ENCODE data around the gene CDH19.
"Not testable (repeated sequence)": the region's sequence is repeated elsewhere in the genome, so short reads cannot be mapped to it uniquely, and the experiment has no call there.

Gene CDH19

GRCh38 chr18:66466184-66466583 lies 137.7 kb downstream of the CDH19 start:
- not testable (repeated sequence) for DNase-seq (ENCODE audit: low read depth in 2 of 2, low spot score in 1 of 2)

- DNase-seq (ENCODE audit: low read depth in 2 of 2, low spot score in 1 of 2) = no peak
Measured at GRCh38 chr18:66461344-66461743, 142.5 kb downstream of the CDH19 start.

GRCh38 chr18:66457245-66457644 lies 146.6 kb downstream of the CDH19 start:
- no peak for DNase-seq (ENCODE audit: low read depth in 2 of 2, low spot score in 1 of 2)
